Sigmoid colon (tissue), 7 donors: Measurements from ENCODE around the gene LILRB2. TPM values are rescaled to one million over a fixed set of nuclear protein-coding genes. Genes with fewer than 3 reads are reported as not detected.

Experiments used
- DNase-seq: peaks from one replicate; pipeline ENCODE4 v3.0.0-alpha.2; 2019
- H3K27ac ChIP-seq, 4 donors: fragments of 200-600 bp; sonication (generic); one replicate each; pipeline ENCODE4 v1.5.1; 2016 to 2019; ENCODE audit warnings: mild to moderate bottlenecking in 1 of 4
- H3K27me3 ChIP-seq, 3 donors: fragments of 200-600 bp; sonication (generic); one replicate each; pipeline ENCODE4 v1.5.1; 2019; ENCODE audit warnings: mild to moderate bottlenecking in 1 of 3
- H3K36me3 ChIP-seq, 4 donors: fragments of 200-600 bp; sonication (generic); one replicate each; pipeline ENCODE4 v1.5.1; 2016 to 2019
- H3K4me1 ChIP-seq, 4 donors: fragments of 200-600 bp; sonication (generic); one replicate each; pipeline ENCODE4 v1.5.1; 2017 to 2019
- H3K4me3 ChIP-seq, 4 donors: fragments of 200-600 bp; sonication (generic); one replicate each; pipeline ENCODE4 v1.5.1; 2017 to 2019; ENCODE audit warnings: mild to moderate bottlenecking in 2 of 4, moderate library complexity in 1 of 4
- H3K9me3 ChIP-seq, 4 donors: fragments of 200-600 bp in 3 of 4; sonication (generic) in 3 of 4; one replicate each; pipeline versions ENCODE4 v1.5.1 to v1.6.1; 2013 to 2019
- EP300 ChIP-seq, 4 donors: sonication (generic); formaldehyde crosslinking; IDR thresholded peaks; one replicate each; pipeline ENCODE4 v1.6.1; 2017; ENCODE audit warnings: antibody characterized with exemption in 4 of 4
- POLR2A ChIP-seq, 2 donors: fragments of 450-650 bp; IDR thresholded peaks; one replicate each; pipeline ENCODE4 v1.6.1; 2016; ENCODE audit warnings: antibody characterized with exemption in 2 of 2, mild to moderate bottlenecking in 2 of 2, moderate library complexity in 2 of 2
- POLR2AphosphoS5 ChIP-seq, 4 donors: sonication (generic); formaldehyde crosslinking; IDR thresholded peaks; one replicate each; pipeline ENCODE4 v1.6.1; 2017; ENCODE audit warnings: antibody characterized with exemption in 4 of 4
- WGBS, 2 donors: extraction: QIAGEN DNeasy Blood & Tissue Kit; methylation state at CpG; one replicate each; pipeline ENCODE4 v1.1.7; 2013; 5-methylcytosine and 5-hydroxymethylcytosine counted together
- intact Hi-C: fragments of 100-400 bp; cut with DNase I; formaldehyde crosslinking; loops from one replicate; pipeline ENCODE4 v1.15.1; 2023
- polyA plus RNA-seq, 3 donors: library from polyadenylated mRNA; stranded (reverse); fragments of 200-250 nt; gene quantifications; one replicate each; pipeline ENCODE4 v1.2.3, GENCODE V29; 2013
- total RNA-seq, 4 donors: library from RNA; depleted of rRNA; stranded (reverse); fragments of >200 nt; gene quantifications; one replicate each; pipeline ENCODE4 v1.1.0, GENCODE V29; 2016
- TF ChIP-seq, protein P1 (sequence below), 4 experiments: fragments of 450-650 bp in 3 of 4; fragments of 200-600 bp in 1 of 4; IDR thresholded peaks; one replicate each; pipeline ENCODE4 v1.5.1; 2016 to 2019; ENCODE audit warnings: antibody characterized with exemption in 4 of 4, mild to moderate bottlenecking in 3 of 4, moderate library complexity in 2 of 4
- donor health status: healthy with polysubstance abuse.
- donor health status: Bipolar disorder and iron deficiency.
- donor health status: healthy.

The LILRB2 gene
- total and polyA plus RNA-seq, 7 donors = 2.4 to 5.9 (median 3.6) TPM

GRCh38 chr19:54312011-54312410 lies 31.1 kb upstream of the LILRB2 start:
- intact Hi-C loops = no loop called here
- Histone ChIP-seq H3K27me3 (peaks cover 0 to 29% (median 7%) of the 10 kb centered on the region in 3 donors), H3K4me1 (no peaks in the 10 kb centered on the region), H3K27ac (no peak overlapping the region), H3K9me3 (no peaks in the 10 kb centered on the region), H3K36me3 (no peaks in the 10 kb centered on the region), H3K4me3 (no peak overlapping the region)
- no peak for DNase-seq
- TF ChIP-seq, protein P1, sequence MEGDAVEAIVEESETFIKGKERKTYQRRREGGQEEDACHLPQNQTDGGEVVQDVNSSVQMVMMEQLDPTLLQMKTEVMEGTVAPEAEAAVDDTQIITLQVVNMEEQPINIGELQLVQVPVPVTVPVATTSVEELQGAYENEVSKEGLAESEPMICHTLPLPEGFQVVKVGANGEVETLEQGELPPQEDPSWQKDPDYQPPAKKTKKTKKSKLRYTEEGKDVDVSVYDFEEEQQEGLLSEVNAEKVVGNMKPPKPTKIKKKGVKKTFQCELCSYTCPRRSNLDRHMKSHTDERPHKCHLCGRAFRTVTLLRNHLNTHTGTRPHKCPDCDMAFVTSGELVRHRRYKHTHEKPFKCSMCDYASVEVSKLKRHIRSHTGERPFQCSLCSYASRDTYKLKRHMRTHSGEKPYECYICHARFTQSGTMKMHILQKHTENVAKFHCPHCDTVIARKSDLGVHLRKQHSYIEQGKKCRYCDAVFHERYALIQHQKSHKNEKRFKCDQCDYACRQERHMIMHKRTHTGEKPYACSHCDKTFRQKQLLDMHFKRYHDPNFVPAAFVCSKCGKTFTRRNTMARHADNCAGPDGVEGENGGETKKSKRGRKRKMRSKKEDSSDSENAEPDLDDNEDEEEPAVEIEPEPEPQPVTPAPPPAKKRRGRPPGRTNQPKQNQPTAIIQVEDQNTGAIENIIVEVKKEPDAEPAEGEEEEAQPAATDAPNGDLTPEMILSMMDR (IDR thresholded peaks at IDR 0.05) = no peak
- no peak for TF ChIP-seq POLR2A (IDR thresholded peaks at IDR 0.05)
- no peak for TF ChIP-seq EP300 (IDR thresholded peaks at IDR 0.05)
- WGBS, 2 donors = 65 to 78% methylated on average over 6 of the region's 6 CpGs

DNA sequence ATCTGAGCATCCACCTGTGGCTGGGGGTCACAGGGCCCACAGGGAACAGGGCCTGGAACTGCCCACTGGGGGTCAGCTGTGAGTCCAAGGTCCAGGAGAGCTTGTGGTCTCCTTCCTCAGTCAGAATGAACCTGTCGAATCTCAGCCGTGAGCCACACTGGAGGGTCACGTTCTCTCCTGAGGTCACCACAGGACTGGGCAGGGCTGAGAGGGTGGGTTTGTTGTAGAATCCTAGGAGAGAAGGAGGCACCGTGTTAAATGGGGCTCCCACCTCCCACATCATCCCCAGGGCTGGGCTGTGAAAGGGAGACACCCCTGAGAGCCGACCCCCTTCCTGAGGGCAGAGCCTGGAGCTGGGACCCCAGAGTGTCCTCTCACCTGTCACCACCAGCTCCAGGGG lies 30.6 kb upstream of the LILRB2 start:
- intact Hi-C loops = no loop called here
- Histone ChIP-seq H3K9me3 (no peaks in the 10 kb centered on the region), H3K27me3 (peaks cover 0 to 24% (median 7%) of the 10 kb centered on the region in 3 donors), H3K36me3 (no peaks in the 10 kb centered on the region), H3K4me1 (no peaks in the 10 kb centered on the region), H3K4me3 (no peak overlapping the region), H3K27ac (no peak overlapping the region)
- WGBS, 2 donors = 55 to 74% methylated on average over 5 of the region's 5 CpGs
- TF ChIP-seq EP300 (IDR thresholded peaks at IDR 0.05) = no peak
- TF ChIP-seq, protein P1 (IDR thresholded peaks at IDR 0.05) = no peak
- TF ChIP-seq POLR2AphosphoS5 (IDR thresholded peaks at IDR 0.05) = no peak
- TF ChIP-seq POLR2A (IDR thresholded peaks at IDR 0.05) = no peak
- no peak for DNase-seq

DNA sequence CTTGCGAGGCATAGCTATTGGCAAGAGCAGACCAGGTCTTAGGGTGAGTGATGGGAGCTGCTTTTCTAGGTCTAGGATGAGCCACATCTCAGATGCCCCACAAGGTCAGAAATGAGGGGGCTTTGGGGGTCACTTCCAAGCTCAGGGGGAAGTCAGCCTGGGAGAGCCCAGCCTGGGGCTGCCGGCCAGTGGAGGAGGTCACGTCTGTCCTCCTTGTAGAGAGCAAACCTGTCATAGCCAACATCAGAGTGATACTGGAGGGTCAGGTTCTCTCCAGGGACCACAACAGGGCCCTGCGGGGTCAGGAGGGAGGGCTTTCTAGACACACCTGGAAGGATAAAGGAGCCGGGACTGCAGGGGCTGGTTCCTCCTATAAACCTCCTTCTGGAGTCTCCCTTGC lies 29.6 kb upstream of the LILRB2 start:
- WGBS, 2 donors = 66 to 75% methylated on average over 5 of the region's 5 CpGs
- H3K4me3 ChIP-seq = no peak overlapping the region
- DNase-seq = no peak
- TF ChIP-seq POLR2AphosphoS5 (IDR thresholded peaks at IDR 0.05) (no peak), POLR2A (IDR thresholded peaks at IDR 0.05) (no peak), EP300 (IDR thresholded peaks at IDR 0.05) (no peak)
- TF ChIP-seq, protein P1 (IDR thresholded peaks at IDR 0.05) = no peak
- no peaks in the 10 kb centered on the region for H3K36me3 ChIP-seq
- peaks cover 0 to 25% (median 2%) of the 10 kb centered on the region in 3 donors for H3K27me3 ChIP-seq
- intact Hi-C loops = no loop called here
- H3K4me1 ChIP-seq = no peaks in the 10 kb centered on the region
- no peak overlapping the region for H3K27ac ChIP-seq
- H3K9me3 ChIP-seq = no peaks in the 10 kb centered on the region

DNA sequence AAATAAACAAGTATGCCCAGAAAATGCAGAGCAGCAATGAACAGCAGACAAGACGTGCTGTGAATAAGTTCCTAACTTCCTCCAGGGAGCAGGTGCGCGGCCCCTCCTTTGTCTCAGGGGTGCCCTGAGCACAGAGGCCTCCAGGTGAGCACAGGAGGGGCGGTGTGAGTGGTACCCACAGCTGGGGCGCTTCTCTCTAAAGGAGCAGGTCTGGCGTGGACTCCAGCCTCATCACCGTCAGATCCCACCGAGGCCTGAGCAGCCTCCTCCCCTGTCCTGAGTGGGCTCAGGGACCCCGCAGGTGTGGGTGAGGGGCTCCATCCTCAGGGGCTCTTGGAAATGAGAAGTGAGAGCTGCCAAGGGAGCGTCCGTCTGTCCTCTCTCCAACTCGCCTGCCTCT lies 28.9 kb upstream of the LILRB2 start:
- no peaks in the 10 kb centered on the region for H3K9me3 ChIP-seq
- H3K4me3 ChIP-seq = no peak overlapping the region
- no peaks in the 10 kb centered on the region for H3K36me3 ChIP-seq
- WGBS, 2 donors = 66 to 71% methylated on average over 12 of the region's 12 CpGs
- no peak overlapping the region for H3K27ac ChIP-seq
- TF ChIP-seq POLR2A (IDR thresholded peaks at IDR 0.05) = no peak
- TF ChIP-seq POLR2AphosphoS5 (IDR thresholded peaks at IDR 0.05) = no peak
- TF ChIP-seq, protein P1 (IDR thresholded peaks at IDR 0.05) = no peak
- no peak for TF ChIP-seq EP300 (IDR thresholded peaks at IDR 0.05)
- H3K4me1 ChIP-seq = no peaks in the 10 kb centered on the region
- H3K27me3 ChIP-seq = peaks cover 0 to 27% (median 4%) of the 10 kb centered on the region in 3 donors
- DNase-seq = no peak
- intact Hi-C loops = no loop called here

GRCh38 chr19:54307389-54308020 lies 26.6 kb upstream of the LILRB2 start:
- peaks cover 0 to 20% (median 4%) of the 10 kb centered on the region in 3 donors for H3K27me3 ChIP-seq
- H3K9me3 ChIP-seq = no peaks in the 10 kb centered on the region
- TF ChIP-seq, protein P1 (IDR thresholded peaks at IDR 0.05) = no peak
- no peak for TF ChIP-seq EP300 (IDR thresholded peaks at IDR 0.05)
- no peak for TF ChIP-seq POLR2AphosphoS5 (IDR thresholded peaks at IDR 0.05)
- TF ChIP-seq POLR2A (IDR thresholded peaks at IDR 0.05) = no peak
- H3K36me3 ChIP-seq = no peaks in the 10 kb centered on the region
- H3K4me1 ChIP-seq = no peaks in the 10 kb centered on the region
- DNase-seq = no peak
- no peak overlapping the region for H3K27ac ChIP-seq
- H3K4me3 ChIP-seq = no peak overlapping the region
- 75 to 89% methylated on average over 5 of the region's 5 CpGs for WGBS, 2 donors
- intact Hi-C loops = no loop called here
